ENCODE measurements around the gene SYT1. TPM values are rescaled to one million over a fixed set of nuclear protein-coding genes. Genes with fewer than 3 reads are reported as not detected.

The SYT1 gene
- total RNA-seq, 2 experiments from 2014 or later: not detected

DNA sequence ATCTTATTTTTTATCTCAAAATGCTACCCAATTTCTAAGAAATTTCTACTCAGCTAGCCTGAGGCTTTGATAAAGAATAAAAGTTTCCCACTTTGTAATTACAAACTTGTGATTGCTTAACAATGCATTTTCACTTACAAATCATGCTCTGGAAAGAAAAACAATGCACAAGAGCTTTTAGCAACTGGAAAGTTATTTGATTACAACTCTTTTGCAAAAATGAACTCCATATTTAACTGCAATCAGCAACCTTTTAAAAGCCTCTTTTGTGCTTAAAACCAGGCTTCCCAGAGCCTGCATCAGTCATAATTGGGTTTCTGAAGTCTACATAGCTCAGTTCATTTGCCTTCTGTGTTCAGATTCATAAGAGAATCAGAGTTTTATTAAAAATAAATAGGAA is 431.0 kb downstream of the SYT1 start:
- Histone ChIP-seq H3K27ac (ENCODE audit: low read depth in 1 of 2, low read length in 2 of 2) (no peak overlapping the region), H3K27me3 (ENCODE audit: control insufficient read depth in 1 of 2, insufficient read depth in 2 of 2, low read length in 2 of 2) (no peaks in the 10 kb centered on the region), H3K4me1 (ENCODE audit: insufficient read depth, low read length) (no peaks in the 10 kb centered on the region), H3K4me3 (ENCODE audit: low read length) (no peak overlapping the region), H3K36me3 (ENCODE audit: insufficient read depth, low read length) (no peaks in the 10 kb centered on the region), H3K9me3 (ENCODE audit: control insufficient read depth in 1 of 2, insufficient read depth in 1 of 2, low read length in 2 of 2) (no peaks in the 10 kb centered on the region)
- Mint-ChIP-seq H3K4me1 (ENCODE audit: low read depth) (no peaks in the 10 kb centered on the region), H3K27me3 (no peaks in the 10 kb centered on the region), H3K4me3 (no peak overlapping the region), H3K36me3 (ENCODE audit: low read depth) (no peaks in the 10 kb centered on the region), H3K27ac (no peak overlapping the region), H3K9me3 (peaks cover 3% of the 10 kb centered on the region)
- POLR2A ChIA-PET: no interaction called here
- intact Hi-C loops (cut with DNase I, micrococcal nuclease): no loop called here
- no peak for TF ChIP-seq CTCF (IDR thresholded peaks at IDR 0.05)
- ATAC-seq (ENCODE audit: poor library complexity) (no peak), DNase-seq (no peak)
- CTCF ChIA-PET: no interaction called here

GRCh38 chr12:79296133-79296532 is 431.6 kb downstream of the SYT1 start:
- ATAC-seq (ENCODE audit: poor library complexity) (no peak), DNase-seq (no peak)
- Histone ChIP-seq H3K9me3 (ENCODE audit: control insufficient read depth in 1 of 2, insufficient read depth in 1 of 2, low read length in 2 of 2) (no peaks in the 10 kb centered on the region), H3K36me3 (ENCODE audit: insufficient read depth, low read length) (no peaks in the 10 kb centered on the region), H3K27me3 (ENCODE audit: control insufficient read depth in 1 of 2, insufficient read depth in 2 of 2, low read length in 2 of 2) (no peaks in the 10 kb centered on the region), H3K4me3 (ENCODE audit: low read length) (no peak overlapping the region), H3K4me1 (ENCODE audit: insufficient read depth, low read length) (no peaks in the 10 kb centered on the region), H3K27ac (ENCODE audit: low read depth in 1 of 2, low read length in 2 of 2) (no peak overlapping the region)
- no peak for TF ChIP-seq CTCF (IDR thresholded peaks at IDR 0.05)
- H3K9me3 Mint-ChIP-seq: peaks cover 3% of the 10 kb centered on the region
- H3K4me1 Mint-ChIP-seq (ENCODE audit: low read depth): no peaks in the 10 kb centered on the region
- H3K4me3 Mint-ChIP-seq: no peak overlapping the region
- H3K27me3 Mint-ChIP-seq: no peaks in the 10 kb centered on the region
- no peak overlapping the region for H3K27ac Mint-ChIP-seq
- intact Hi-C loops (cut with DNase I, micrococcal nuclease): no loop called here
- ChIA-PET POLR2A (no interaction called here), CTCF (no interaction called here)
- H3K36me3 Mint-ChIP-seq (ENCODE audit: low read depth): no peaks in the 10 kb centered on the region

DNA sequence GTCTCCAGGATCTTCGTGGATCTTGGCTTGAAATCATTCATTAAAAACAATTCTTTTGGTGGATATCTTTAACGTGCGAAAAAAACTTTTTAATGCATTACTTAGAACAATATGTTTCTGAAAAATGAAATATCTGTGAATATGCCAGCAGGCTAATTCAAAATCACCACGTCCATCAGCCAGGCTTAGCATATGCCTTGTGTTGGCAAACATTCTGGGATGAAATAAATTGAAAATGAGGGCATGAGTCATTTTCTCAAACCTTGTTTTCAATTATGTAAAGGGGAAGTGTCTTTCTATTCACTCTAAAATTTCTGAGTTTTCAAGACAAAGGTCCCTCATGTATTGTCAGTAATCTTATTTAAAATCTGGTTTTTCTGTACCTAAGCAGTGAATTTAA is 432.3 kb downstream of the SYT1 start:
- DNase-seq: no peak
- Histone ChIP-seq H3K27me3 (ENCODE audit: control insufficient read depth in 1 of 2, insufficient read depth in 2 of 2, low read length in 2 of 2) (no peaks in the 10 kb centered on the region), H3K4me1 (ENCODE audit: insufficient read depth, low read length) (no peaks in the 10 kb centered on the region), H3K36me3 (ENCODE audit: insufficient read depth, low read length) (no peaks in the 10 kb centered on the region), H3K9me3 (ENCODE audit: control insufficient read depth in 1 of 2, insufficient read depth in 1 of 2, low read length in 2 of 2) (no peaks in the 10 kb centered on the region), H3K4me3 (ENCODE audit: low read length) (no peak overlapping the region), H3K27ac (ENCODE audit: low read depth in 1 of 2, low read length in 2 of 2) (no peak overlapping the region)
- Mint-ChIP-seq H3K27me3 (no peaks in the 10 kb centered on the region), H3K27ac (no peak overlapping the region), H3K4me1 (ENCODE audit: low read depth) (no peaks in the 10 kb centered on the region), H3K4me3 (no peak overlapping the region), H3K36me3 (ENCODE audit: low read depth) (no peaks in the 10 kb centered on the region), H3K9me3 (peaks cover under 1% of the 10 kb centered on the region)
- ATAC-seq (ENCODE audit: poor library complexity): no peak
- ChIA-PET CTCF (no interaction called here), POLR2A (no interaction called here)
- intact Hi-C loops (cut with DNase I, micrococcal nuclease): no loop called here
- no peak for TF ChIP-seq CTCF (IDR thresholded peaks at IDR 0.05)
